ENCODE measurements around the gene FBXL22.
"Not testable (repeated sequence)": the region's sequence is repeated elsewhere in the genome, so short reads cannot be mapped to it uniquely, and the experiment has no call there.

Gene FBXL22

DNA sequence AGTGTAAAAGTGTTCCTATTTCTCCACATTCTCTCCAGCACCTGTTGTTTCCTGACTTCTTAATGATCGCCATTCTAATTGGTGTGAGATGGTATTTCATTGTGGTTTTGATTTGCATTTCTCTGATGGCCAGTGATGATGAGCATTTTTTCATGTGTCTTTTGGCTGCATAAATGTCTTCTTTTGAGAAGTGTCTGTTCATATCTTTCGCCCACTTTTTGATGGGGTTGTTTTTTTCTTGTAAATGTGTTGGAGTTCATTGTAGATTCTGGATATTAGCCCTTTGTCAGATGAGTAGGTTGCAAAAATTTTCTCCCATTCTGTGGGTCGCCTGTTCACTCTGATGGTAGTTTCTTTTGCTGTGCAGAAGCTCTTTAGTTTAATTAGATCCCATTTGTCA, 20.4 kb downstream of the FBXL22 start:
- not testable (repeated sequence) for DNase-seq

DNA sequence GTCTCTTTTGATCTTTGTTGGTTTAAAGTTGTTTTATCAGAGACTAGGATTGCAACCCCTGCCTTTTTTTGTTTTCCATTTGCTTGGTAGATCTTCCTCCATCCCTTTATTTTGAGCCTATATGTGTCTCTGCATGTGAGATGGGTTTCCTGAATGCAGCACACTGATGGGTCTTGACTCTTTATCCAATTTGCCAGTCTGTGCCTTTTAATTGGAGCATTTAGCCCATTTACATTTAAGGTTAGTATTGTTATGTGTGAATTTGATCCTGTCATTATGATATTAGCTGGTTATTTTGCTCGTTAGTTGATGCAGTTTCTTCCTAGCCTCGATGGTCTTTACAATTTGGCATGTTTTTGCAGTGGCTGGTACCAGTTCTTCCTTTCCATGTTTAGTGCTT, 23.6 kb downstream of the FBXL22 start:
- DNase-seq: not testable (repeated sequence)

DNA sequence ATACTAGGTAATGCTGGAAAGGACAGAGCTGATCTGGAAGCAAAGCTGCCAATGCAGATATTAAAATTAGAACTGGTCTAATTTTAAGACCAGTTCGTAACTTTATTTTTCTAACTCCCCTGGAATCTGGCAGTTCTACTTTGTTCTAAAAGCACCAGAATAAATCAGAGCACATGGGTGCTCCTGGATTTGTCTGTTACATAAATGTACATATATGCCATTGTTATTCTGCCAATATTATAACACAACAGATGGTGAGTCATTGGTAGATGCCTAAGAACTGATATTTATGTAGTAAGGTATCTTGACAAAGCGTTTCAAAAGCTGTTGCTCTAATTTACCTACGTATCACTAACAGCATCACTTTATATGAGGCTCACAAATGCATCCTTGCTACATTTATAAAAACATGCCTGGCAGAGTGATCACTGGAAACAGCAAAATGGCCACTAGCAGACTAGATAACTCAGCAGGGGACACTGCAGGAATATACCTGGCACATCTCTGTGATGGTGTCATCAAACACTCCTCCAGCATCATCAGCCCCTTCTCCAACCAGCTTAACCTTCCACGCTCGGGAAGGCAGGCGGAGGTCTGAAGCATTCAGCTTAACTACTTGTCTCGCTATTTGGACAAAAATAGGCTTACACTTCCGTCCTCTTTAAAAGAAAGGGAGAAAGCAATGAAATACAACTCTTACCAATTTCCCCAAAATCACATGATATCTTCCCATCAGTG, 26.2 kb downstream of the FBXL22 start:
- DNase-seq: no peak

DNA sequence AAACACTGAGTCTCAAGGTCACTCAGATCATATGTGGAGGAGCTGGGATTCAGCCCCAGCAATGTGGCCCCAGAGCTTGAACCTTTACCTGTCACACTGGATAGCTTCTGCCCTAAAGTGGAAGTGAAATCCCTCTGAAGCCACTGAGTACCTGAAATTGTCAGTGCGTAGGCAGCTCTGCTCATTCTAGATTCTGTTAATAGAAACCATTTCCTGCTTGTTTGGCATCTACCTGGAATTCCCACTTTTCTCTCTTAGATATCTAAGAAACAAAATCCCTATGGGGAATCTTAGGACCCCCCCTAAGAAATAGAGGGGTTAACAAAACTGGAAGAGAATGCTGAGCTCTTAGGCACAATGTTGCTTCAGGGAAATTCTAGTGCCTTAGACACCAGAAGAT, 29.8 kb downstream of the FBXL22 start:
- DNase-seq: no peak

DNA sequence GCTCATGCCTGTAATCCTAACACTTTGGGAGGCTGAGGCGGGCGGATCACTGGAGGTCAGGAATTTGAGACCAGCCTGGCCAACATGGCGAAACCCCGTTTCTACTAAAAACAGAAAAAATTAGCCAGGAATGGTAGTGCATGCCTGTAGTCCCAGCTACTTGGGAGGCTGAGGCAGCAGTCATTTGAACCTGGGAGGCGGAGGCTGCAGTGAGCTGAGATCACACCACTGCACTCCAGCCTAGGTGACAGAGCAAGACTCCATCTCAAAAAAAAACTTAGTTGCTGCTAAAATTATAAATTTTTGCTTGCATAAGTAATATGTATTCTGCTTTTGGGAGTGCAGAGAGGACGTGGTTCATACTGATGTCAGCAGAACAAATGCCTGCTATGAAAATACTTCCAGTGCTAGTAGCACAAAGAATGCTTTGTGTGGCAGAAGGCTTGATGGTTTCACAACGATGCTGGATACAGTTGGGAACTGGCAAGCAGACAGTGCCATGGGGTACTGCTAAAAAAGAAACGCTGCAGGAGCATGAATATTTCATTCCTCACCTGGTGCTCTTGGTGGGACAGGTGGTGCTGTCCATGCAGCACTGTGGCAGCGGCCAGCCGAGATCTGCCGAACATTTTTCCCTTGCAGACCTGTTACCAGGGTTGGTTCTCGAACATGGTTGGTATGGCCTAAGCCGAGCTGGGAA, 31.1 kb downstream of the FBXL22 start:
- DNase-seq: no peak

DNA sequence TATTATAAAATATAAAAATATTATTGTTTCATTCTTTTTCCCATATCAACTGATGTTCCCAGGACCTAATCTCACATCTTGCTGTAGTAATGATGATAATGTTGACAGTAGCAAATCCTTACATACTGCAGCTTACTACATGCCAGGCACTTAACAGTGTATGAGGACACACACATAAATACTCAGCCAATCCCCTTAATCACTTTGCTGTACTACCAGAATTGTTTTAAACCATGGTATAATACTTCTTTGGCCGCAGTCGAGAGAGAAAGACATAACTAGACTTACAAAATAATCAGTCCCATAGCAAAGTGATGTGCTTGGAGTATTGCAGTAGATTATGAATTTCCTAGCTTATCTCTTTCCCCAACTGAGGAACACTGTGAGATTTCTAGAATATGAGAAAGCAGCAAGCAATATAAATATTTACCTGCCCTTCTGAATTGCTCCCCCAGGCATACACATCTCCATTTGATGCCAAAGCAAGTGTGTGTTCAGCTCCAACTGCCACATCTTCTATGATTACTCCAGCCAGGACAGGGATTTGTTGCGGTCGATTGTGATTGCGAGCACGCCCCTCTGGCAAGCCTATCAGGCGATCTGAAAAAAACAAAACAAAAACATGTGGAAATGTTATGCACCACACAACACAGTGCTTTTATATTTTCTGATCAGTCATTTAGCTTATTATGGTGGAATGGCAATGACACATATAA, 33.0 kb downstream of the FBXL22 start:
- DNase-seq: no peak

DNA sequence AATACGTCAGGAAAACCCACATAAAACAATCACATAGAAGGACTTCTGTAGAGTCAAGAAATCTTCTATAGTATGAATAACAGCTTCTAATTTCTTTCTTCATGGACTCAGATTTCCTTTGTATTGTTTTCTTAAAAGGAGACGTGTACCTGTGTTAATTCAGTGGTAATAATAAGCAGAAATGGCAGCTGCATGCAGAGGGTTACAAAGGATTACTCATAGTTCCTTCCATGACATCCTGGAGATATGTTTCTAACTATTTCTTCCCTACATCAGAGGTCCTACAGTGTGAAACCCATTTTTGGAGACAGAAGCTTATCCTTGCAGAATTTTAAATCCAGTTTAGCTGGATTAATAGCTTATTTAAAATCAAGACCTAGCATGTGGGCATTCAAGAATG, 36.1 kb downstream of the FBXL22 start:
- no peak for DNase-seq

DNA sequence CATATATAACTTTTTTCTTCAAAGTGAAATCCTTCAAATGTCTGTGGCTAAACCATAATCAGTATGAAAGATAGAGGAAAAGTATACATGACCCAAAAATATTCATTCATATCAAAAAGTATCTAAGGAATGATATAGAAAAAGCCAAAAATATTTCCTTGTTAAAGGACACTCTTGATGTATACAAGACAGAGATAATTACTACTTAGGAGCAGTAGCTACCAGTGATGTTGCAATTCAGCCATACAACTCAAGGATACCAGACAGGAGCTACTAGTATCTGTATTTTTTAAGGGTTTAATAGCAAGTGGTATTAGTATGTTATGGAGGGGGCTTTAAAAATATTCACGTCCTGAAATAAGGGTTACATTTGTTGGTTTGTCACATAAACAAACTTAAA, 37.0 kb downstream of the FBXL22 start:
- DNase-seq: no peak

DNA sequence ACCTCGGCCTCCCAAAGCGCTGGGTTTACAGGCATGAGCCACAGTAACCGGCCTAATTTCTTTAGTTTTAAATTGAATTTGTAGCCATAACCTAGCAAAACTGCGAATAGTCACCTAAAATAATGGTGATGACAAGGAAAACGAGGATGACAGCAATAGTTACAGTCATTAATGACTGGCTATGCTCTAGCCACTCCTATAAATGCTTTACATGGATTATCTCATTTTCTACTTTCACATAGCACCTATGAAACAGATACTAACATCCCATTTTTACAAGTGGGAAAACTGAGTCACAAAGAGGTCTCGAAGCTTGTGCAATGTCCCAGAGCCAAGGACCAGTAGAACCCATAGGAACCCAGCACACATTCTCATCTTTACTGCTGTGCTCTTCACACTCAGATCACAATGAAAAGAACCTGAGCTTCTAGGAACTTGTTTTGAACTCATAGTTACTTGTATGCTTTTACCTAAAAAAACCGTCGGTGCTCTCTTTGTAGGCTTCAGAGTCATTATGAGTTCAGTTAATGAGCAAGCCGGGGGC, 39.4 kb downstream of the FBXL22 start:
- DNase-seq: no peak

DNA sequence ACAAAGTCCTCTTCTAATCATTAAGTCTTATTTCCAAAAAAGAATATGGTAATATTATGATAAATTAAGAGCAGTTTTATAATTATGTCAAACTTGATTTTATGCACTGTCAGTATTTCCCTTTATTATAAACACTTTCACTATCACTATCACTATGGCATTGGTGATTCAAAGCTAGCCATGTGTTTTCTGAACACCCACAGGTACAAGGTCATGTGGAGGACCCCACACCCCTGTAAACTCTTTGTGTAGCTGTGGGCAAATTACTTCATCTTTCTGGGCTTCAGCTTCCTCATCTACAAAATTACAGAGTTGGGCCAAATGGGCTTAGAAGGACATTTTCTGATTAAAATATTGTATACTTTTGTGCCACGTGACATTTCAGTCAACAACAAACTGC, 41.7 kb downstream of the FBXL22 start:
- DNase-seq: no peak

DNA sequence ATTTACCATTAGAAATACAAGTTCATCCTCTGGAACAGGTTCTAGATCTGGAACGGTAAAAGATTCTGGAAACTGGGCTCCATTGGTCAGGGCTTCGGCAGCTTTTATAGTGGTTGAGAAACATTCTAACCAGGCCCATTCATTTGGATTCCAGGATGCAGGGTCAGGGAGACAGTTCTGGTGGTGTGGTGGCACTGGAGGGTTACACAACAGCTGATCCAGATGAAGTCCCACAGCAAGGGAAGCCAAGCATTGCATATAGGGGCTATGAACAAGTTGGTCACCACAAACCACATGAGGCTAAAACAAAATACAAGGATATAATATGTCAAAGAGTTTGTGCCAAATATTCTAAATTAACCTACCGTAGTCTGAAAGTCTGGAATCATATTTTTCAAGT, 43.0 kb downstream of the FBXL22 start:
- DNase-seq: no peak

Data from stimulated activated CD4-positive, alpha-beta T cell treated with anti-CD3 and anti-CD28 coated beads, Interleukin-4, amount 100 ng/mL, for 1 hour (primary cell).